Heart left ventricle (tissue), 13 donors: ENCODE results near the gene SCAND1.

Source experiments
- POLR2A ChIP-seq, 2 donors: fragments of 450-650 bp; IDR thresholded peaks; one replicate each; pipeline ENCODE4 v1.6.1; 2017; ENCODE audit warnings: antibody characterized with exemption in 2 of 2, mild to moderate bottlenecking in 2 of 2, moderate library complexity in 2 of 2
- TF ChIP-seq, protein P1 (sequence below), 12 donors: fragments of 200-600 bp; sonication (generic) in 4 of 12; IDR thresholded peaks; one replicate each; pipeline versions ENCODE4 v1.5.0 to v1.8.0; 2018 to 2022; ENCODE audit warnings: antibody characterized with exemption in 12 of 12, mild to moderate bottlenecking in 5 of 12
- donor health status: ischemic (EF 13 %, LVEDD 7.1; RV severe dilation, severe dysfunction).
- donor health status: DM: no; HTN: yes; CAD: no.
- donor health status: DM: no; HTN: no; CAD: no.
- donor health status: ischemic (EF 25% LVEDD 6.9; RV normal size, moderate dysfunction).
- donor health status: ischemic (EF 25% LVEDD 5.7; RV mildly dilated, moderate dysfunction).
- donor health status: ischemic (EF 35%, LVEDD 5.7; RV mildly dilated, moderate dysfunction).
- donor health status: nonischemic (EF 11% LVEDD 7.7; RV severe dilation, severe dysfunction).
- donor health status: DM: yes; HTN: yes; CAD: no.
- donor health status: PGD.
- donor health status: ischemic (EF 29% LVEDD 5.4; RV normal size, mild dysfunction).
- donor health status: nonischemic (EF 23%, LVEDD 6.1; RV moderate dilation, normal function).

DNA sequence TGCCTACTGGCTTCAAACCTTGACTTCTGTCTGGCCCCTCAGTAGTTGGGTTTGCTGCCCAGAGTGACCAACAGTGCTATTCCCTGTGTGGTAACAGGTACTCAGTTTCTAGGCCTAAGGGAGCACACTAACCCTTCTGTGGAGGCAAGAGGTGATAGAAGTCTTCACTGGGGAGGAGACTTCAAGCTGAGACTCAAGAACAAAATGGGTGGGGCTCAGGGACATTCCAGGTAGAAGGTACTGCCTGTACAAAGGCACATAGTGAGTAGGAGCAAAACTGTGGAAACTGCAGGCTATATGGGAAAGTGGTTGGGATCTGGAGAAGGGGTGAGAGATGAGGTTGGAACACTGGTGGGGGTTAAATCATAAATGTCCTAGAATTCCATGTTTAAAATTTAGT, 2.3 kb upstream of the SCAND1 start:
- TF ChIP-seq, protein P1, sequence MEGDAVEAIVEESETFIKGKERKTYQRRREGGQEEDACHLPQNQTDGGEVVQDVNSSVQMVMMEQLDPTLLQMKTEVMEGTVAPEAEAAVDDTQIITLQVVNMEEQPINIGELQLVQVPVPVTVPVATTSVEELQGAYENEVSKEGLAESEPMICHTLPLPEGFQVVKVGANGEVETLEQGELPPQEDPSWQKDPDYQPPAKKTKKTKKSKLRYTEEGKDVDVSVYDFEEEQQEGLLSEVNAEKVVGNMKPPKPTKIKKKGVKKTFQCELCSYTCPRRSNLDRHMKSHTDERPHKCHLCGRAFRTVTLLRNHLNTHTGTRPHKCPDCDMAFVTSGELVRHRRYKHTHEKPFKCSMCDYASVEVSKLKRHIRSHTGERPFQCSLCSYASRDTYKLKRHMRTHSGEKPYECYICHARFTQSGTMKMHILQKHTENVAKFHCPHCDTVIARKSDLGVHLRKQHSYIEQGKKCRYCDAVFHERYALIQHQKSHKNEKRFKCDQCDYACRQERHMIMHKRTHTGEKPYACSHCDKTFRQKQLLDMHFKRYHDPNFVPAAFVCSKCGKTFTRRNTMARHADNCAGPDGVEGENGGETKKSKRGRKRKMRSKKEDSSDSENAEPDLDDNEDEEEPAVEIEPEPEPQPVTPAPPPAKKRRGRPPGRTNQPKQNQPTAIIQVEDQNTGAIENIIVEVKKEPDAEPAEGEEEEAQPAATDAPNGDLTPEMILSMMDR (IDR thresholded peaks at IDR 0.05) = no peak
- no peak for TF ChIP-seq POLR2A (IDR thresholded peaks at IDR 0.05)
